GM21529 (cell line): ENCODE measurements around the gene PUS7.
"Not testable (repeated sequence)": the region's sequence is repeated elsewhere in the genome, so short reads cannot be mapped to it uniquely, and the experiment has no call there.

Source experiments
- ATAC-seq: cut with Tn5 transposase; IDR thresholded peaks from one replicate; pipeline ENCODE4 v1.9.1; 2021; ENCODE audit not compliant: unreplicated experiment

The PUS7 gene

GRCh38 chr7:105450177-105450861 is 71.8 kb downstream of the PUS7 start:
- ATAC-seq = no peak

GRCh38 chr7:105448181-105448580 is 73.9 kb downstream of the PUS7 start:
- peak; percentile 77 for ATAC-seq

- ATAC-seq = no peak
Measured at GRCh38 chr7:105444342-105444987, 77.6 kb downstream of the PUS7 start.

GRCh38 chr7:105442214-105442613 is 79.9 kb downstream of the PUS7 start:
- ATAC-seq = not testable (repeated sequence)

- no peak for ATAC-seq
Measured at GRCh38 chr7:105439174-105439893, 82.7 kb downstream of the PUS7 start.

GRCh38 chr7:105438847-105439173 is 83.3 kb downstream of the PUS7 start:
- no peak for ATAC-seq

- no peak for ATAC-seq
Measured at GRCh38 chr7:105438254-105438653, 83.8 kb downstream of the PUS7 start.

- ATAC-seq = not testable (repeated sequence)
Measured at GRCh38 chr7:105437356-105437755, 84.7 kb downstream of the PUS7 start.

GRCh38 chr7:105429746-105430612 is 92.1 kb downstream of the PUS7 start:
- ATAC-seq = no peak

- no peak for ATAC-seq
Measured at GRCh38 chr7:105426606-105427146, 95.4 kb downstream of the PUS7 start.

GRCh38 chr7:105423987-105424386 is 98.1 kb downstream of the PUS7 start:
- no peak for ATAC-seq

- no peak for ATAC-seq
Measured at GRCh38 chr7:105413887-105414437, 108.1 kb downstream of the PUS7 start.

- ATAC-seq = not testable (repeated sequence)
Measured at GRCh38 chr7:105410774-105411173, 111.3 kb downstream of the PUS7 start.

- ATAC-seq = not testable (repeated sequence)
Measured at GRCh38 chr7:105409775-105410174, 112.3 kb downstream of the PUS7 start.

GRCh38 chr7:105408791-105409410 is 113.2 kb downstream of the PUS7 start:
- no peak for ATAC-seq
